HG03280 (cell line): ENCODE measurements around the gene RAPH1.
"Not testable (repeated sequence)": the region's sequence is repeated elsewhere in the genome, so short reads cannot be mapped to it uniquely, and the experiment has no call there.

Experiments used
- ATAC-seq: cut with Tn5 transposase; IDR thresholded peaks from one replicate; pipeline ENCODE4 v1.9.1; 2021; ENCODE audit warnings: mild to moderate bottlenecking, moderate library complexity; ENCODE audit not compliant: unreplicated experiment

The RAPH1 gene

GRCh38 chr2:203547356-203547755, 12.3 kb upstream of the RAPH1 start:
- ATAC-seq = no peak

GRCh38 chr2:203544402-203544801, 9.3 kb upstream of the RAPH1 start:
- no peak for ATAC-seq

GRCh38 chr2:203543898-203544328, 8.8 kb upstream of the RAPH1 start:
- ATAC-seq = no peak

GRCh38 chr2:203540598-203540997, 5.5 kb upstream of the RAPH1 start:
- ATAC-seq = not testable (repeated sequence)

- ATAC-seq = not testable (repeated sequence)
Measured at GRCh38 chr2:203538237-203538636, 3.1 kb upstream of the RAPH1 start.

- ATAC-seq = not testable (repeated sequence)
Measured at GRCh38 chr2:203536586-203536951, 1.5 kb upstream of the RAPH1 start.

GRCh38 chr2:203535784-203536585, 884 bp upstream of the RAPH1 start:
- no peak for ATAC-seq

GRCh38 chr2:203534621-203535077, 452 bp downstream of the RAPH1 start:
- ATAC-seq = peak; percentile 31

GRCh38 chr2:203533676-203534591, 1.2 kb downstream of the RAPH1 start:
- ATAC-seq = peak; percentile 6

- no peak for ATAC-seq
Measured at GRCh38 chr2:203532957-203533658, 2.0 kb downstream of the RAPH1 start.

- ATAC-seq = no peak
Measured at GRCh38 chr2:203527719-203528118, 7.4 kb downstream of the RAPH1 start.

GRCh38 chr2:203513268-203513667, 21.8 kb downstream of the RAPH1 start:
- ATAC-seq = not testable (repeated sequence)

- ATAC-seq = no peak
Measured at GRCh38 chr2:203510941-203511305, 24.2 kb downstream of the RAPH1 start.

GRCh38 chr2:203510256-203510940, 24.7 kb downstream of the RAPH1 start:
- no peak for ATAC-seq

GRCh38 chr2:203503460-203503859, 31.6 kb downstream of the RAPH1 start:
- ATAC-seq = not testable (repeated sequence)

- ATAC-seq = no peak
Measured at GRCh38 chr2:203501873-203502272, 33.2 kb downstream of the RAPH1 start.

- ATAC-seq = no peak
Measured at GRCh38 chr2:203500951-203501350, 34.1 kb downstream of the RAPH1 start.

- no peak for ATAC-seq
Measured at GRCh38 chr2:203500297-203500696, 34.8 kb downstream of the RAPH1 start.

GRCh38 chr2:203498161-203498560, 36.9 kb downstream of the RAPH1 start:
- ATAC-seq = no peak

GRCh38 chr2:203492965-203493364, 42.1 kb downstream of the RAPH1 start:
- no peak for ATAC-seq

GRCh38 chr2:203490391-203490790, 44.7 kb downstream of the RAPH1 start:
- ATAC-seq = no peak
